KMS-11 (cell line): ENCODE data around the gene DNM1.

Experiments used
- H2AFZ ChIP-seq: fragments of 200-600 bp; sonication (generic); 2 replicates; pipeline ENCODE4 v1.6.1; 2016; ENCODE audit warnings: antibody characterized with exemption, mixed run types, low read depth
- H3K27ac ChIP-seq: fragments of 200-600 bp; sonication (generic); 2 replicates; pipeline ENCODE4 v1.6.1; 2016; ENCODE audit warnings: mild to moderate bottlenecking, mixed run types
- H3K27me3 ChIP-seq: fragments of 200-600 bp; sonication (generic); 2 replicates; pipeline ENCODE4 v1.6.1; 2017; ENCODE audit warnings: mild to moderate bottlenecking, low read depth, mixed run types, moderate library complexity; ENCODE audit not compliant: insufficient read depth
- H3K36me3 ChIP-seq: fragments of 200-600 bp; sonication (generic); 2 replicates; pipeline ENCODE4 v1.6.1; 2017; ENCODE audit warnings: mild to moderate bottlenecking, mixed run types; ENCODE audit not compliant: insufficient read depth
- H3K4me1 ChIP-seq: fragments of 200-600 bp; sonication (generic); 2 replicates; pipeline ENCODE4 v1.6.1; 2016; ENCODE audit warnings: mild to moderate bottlenecking, low read depth, mixed run types; ENCODE audit not compliant: poor library complexity, severe bottlenecking
- H3K4me2 ChIP-seq: fragments of 200-600 bp; sonication (generic); 2 replicates; pipeline ENCODE4 v1.7.0; 2016; ENCODE audit warnings: mild to moderate bottlenecking, mixed run types
- H3K4me3 ChIP-seq: fragments of 200-600 bp; sonication (generic); IDR thresholded peaks from 2 replicates; pipeline ENCODE4 v1.6.1; 2017; ENCODE audit warnings: low read depth, low read length, mixed read lengths; ENCODE audit not compliant: insufficient read depth
- H3K79me2 ChIP-seq: fragments of 200-600 bp; sonication (generic); 2 replicates; pipeline ENCODE4 v1.6.1; 2016; ENCODE audit warnings: low read depth, mixed run types; ENCODE audit not compliant: insufficient read depth
- H3K9ac ChIP-seq: fragments of 200-600 bp; sonication (generic); 2 replicates; pipeline ENCODE4 v1.6.1; 2016; ENCODE audit warnings: mild to moderate bottlenecking, mixed run types
- H4K20me1 ChIP-seq: fragments of 200-600 bp; sonication (generic); 2 replicates; pipeline ENCODE4 v1.6.1; 2016; ENCODE audit warnings: mild to moderate bottlenecking, mixed run types; ENCODE audit not compliant: insufficient read depth
- TF ChIP-seq, protein P1 (sequence below): fragments of 200-600 bp; sonication (generic); conservative IDR thresholded peaks from 2 replicates; pipeline ENCODE4 v1.6.1; 2017; ENCODE audit warnings: low read depth, mild to moderate bottlenecking, antibody characterized with exemption, low read length, moderate library complexity, mixed read lengths

The DNM1 gene

DNA sequence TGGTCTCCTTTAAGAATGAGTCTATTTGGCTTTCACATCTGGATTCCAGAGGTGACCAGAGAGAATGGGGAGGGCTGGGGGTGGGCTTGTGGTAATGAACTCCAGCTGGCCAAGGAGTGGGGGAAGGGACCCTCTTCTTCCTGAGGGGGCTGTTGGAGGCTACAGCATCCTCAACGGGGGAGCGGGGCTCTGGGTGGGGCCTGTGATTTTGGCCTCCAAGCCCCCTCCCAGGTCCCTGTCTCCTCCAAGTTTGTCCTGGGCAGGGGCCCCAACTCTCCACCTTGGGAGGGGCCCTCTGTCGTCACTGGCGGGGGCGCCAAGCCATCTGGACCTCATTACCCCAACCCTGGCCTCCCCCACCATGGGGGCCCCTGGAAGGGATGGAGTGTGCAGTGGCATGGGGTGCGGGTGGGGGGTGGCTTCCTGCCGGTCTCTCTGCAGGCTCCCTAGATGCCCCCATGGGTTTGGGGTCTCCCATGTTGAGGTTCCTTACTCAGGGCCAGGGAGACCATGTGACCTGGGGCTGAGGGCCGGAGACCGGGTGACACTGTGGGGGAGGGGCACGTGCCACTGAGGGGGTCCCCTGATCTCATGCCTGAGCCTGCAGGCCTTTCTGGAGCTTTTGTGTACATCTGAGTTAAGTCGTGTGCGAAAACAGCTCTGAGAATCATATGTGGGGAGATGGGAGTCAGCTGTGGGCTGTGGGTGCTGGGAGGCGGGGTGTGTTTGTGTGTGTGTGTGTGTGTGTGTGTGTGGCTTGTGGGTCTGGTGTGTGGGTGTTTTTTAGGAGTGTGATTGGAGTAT is 40.2 kb downstream of the DNM1 start:
- no peaks in the 10 kb centered on the region for H3K4me1 ChIP-seq
- H3K79me2 ChIP-seq, result no peaks in the 10 kb centered on the region
- H3K4me2 ChIP-seq, result no peak overlapping the region
- no peak overlapping the region for H3K4me3 ChIP-seq
- H4K20me1 ChIP-seq, result no peaks in the 10 kb centered on the region
- H3K36me3 ChIP-seq, result no peaks in the 10 kb centered on the region
- no peak overlapping the region for H3K27ac ChIP-seq
- TF ChIP-seq, protein P1, sequence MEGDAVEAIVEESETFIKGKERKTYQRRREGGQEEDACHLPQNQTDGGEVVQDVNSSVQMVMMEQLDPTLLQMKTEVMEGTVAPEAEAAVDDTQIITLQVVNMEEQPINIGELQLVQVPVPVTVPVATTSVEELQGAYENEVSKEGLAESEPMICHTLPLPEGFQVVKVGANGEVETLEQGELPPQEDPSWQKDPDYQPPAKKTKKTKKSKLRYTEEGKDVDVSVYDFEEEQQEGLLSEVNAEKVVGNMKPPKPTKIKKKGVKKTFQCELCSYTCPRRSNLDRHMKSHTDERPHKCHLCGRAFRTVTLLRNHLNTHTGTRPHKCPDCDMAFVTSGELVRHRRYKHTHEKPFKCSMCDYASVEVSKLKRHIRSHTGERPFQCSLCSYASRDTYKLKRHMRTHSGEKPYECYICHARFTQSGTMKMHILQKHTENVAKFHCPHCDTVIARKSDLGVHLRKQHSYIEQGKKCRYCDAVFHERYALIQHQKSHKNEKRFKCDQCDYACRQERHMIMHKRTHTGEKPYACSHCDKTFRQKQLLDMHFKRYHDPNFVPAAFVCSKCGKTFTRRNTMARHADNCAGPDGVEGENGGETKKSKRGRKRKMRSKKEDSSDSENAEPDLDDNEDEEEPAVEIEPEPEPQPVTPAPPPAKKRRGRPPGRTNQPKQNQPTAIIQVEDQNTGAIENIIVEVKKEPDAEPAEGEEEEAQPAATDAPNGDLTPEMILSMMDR, result no peak
- no peak overlapping the region for H3K9ac ChIP-seq
- H3K27me3 ChIP-seq, result peaks cover 31% of the 10 kb centered on the region
- no peak overlapping the region for H2AFZ ChIP-seq

DNA sequence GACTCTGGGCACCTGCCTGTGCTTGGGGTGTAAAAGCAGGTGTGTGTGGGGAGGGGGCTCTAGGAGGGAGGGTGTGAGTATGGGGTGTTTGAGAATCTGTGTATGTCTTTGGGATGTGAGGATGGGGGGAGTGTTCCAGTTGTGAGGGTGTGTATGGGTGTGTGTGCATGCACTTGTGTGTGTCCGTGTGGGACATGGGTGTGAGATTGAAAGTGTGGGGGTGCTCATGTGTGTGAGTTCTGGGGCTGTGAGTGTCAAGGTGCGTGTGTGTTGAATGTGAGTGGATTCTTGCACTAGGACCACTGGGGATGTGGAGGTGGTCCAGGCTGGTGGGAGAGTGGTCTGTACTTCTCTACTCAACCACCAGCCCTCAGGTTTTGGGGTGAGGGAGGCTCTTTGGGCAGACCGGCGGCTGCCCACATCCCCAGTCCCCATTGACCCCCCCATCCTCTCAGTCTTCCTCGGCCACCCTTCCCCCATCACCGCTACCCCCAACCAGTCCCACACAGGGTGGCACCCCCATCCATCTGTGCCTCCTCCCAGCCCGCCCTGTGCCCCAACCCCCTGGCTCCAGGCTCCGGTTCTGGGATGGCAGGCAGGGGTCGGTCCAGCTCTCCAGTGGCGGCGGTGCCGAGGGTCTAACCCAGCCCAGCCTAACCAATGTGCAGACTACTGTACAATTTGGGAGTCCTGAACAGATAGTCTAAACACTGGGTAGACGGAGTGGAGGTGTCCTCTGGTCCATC is 41.1 kb downstream of the DNM1 start:
- Histone ChIP-seq H3K36me3 (no peaks in the 10 kb centered on the region), H4K20me1 (no peaks in the 10 kb centered on the region), H2AFZ (no peak overlapping the region), H3K79me2 (no peaks in the 10 kb centered on the region), H3K27ac (no peak overlapping the region), H3K9ac (no peak overlapping the region), H3K4me1 (no peaks in the 10 kb centered on the region), H3K27me3 (peaks cover 35% of the 10 kb centered on the region), H3K4me3 (no peak overlapping the region), H3K4me2 (no peak overlapping the region)
- TF ChIP-seq, protein P1, result no peak

DNA sequence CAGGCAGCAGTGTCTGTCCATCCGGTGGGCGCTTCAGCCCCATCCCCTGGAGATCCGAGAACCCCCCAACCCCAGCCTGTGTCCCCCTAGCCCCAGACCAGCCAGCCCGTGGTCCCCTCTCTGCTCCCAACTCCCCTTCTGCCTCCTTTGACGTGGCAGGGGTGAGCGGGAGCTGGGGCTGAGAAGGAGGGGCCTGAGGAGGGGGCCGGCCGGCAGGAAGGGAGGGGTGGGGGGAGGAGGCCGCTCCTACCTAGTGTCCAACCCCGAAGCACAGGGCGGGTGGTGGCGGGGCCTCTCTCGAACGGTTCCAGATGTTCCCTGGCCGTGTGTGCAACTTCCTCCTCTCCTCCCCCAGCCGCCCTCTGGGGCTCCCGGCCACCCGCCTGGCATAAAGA is 41.7 kb downstream of the DNM1 start:
- no peak overlapping the region for H3K27ac ChIP-seq
- peaks cover 39% of the 10 kb centered on the region for H3K27me3 ChIP-seq
- no peaks in the 10 kb centered on the region for H3K36me3 ChIP-seq
- no peak overlapping the region for H3K9ac ChIP-seq
- TF ChIP-seq, protein P1, result no peak
- H3K4me3 ChIP-seq, result no peak overlapping the region
- no peaks in the 10 kb centered on the region for H4K20me1 ChIP-seq
- H3K4me2 ChIP-seq, result no peak overlapping the region
- no peak overlapping the region for H2AFZ ChIP-seq
- H3K4me1 ChIP-seq, result peaks cover 5% of the 10 kb centered on the region
- no peaks in the 10 kb centered on the region for H3K79me2 ChIP-seq

DNA sequence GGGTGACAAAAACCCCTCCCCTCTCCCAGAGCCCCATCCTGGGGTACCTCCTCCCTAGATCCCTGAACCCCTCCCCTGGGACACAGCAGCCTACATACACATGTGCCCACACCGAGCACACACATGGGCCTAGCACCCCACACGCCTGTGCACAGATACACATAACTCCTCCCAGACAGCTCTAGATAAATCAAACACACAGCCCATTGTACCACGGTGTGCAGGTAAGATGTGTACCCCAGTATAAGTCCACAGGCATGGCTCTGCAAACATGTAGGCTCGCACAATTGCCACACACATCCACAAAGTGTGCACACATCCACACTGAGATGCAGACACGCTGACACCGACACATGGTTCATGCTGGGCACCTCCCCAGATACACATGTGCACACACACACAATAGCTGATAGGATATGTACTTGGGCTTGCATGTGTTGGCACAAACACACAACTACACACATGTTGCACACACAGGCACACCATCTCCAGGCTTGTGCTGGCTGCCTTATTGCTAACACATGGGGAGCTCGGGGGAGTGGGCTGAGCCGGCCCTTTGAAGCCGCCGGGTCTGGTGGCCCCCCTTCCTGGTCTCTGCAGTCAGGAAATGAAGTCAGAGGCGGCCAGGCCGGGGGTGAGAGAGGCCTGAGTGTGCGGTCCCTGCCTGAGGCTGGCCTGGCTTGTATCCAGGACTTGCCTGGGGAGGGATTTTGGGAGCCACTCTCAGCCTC is 42.4 kb downstream of the DNM1 start:
- no peaks in the 10 kb centered on the region for H3K79me2 ChIP-seq
- no peak overlapping the region for H3K4me3 ChIP-seq
- H3K9ac ChIP-seq, result no peak overlapping the region
- no peaks in the 10 kb centered on the region for H4K20me1 ChIP-seq
- no peaks in the 10 kb centered on the region for H3K36me3 ChIP-seq
- H3K4me1 ChIP-seq, result peaks cover 5% of the 10 kb centered on the region
- H2AFZ ChIP-seq, result no peak overlapping the region
- TF ChIP-seq, protein P1, result no peak
- H3K27ac ChIP-seq, result no peak overlapping the region
- no peak overlapping the region for H3K4me2 ChIP-seq
- H3K27me3 ChIP-seq, result peaks cover 39% of the 10 kb centered on the region
